ENCODE measurements around the gene ARL6IP5. TPM values are rescaled to one million over a fixed set of nuclear protein-coding genes. Genes with fewer than 3 reads are reported as not detected.

ARL6IP5 gene
- total and polyA plus RNA-seq, 9 donors = 92.6 to 120 (median 105) TPM

GRCh38 chr3:69113536-69113935, 28.8 kb downstream of the ARL6IP5 start:
- no peak overlapping the region for H3K4me3 ChIP-seq (ENCODE audit: low read length)
- no peak overlapping the region for H3K27ac ChIP-seq (ENCODE audit: low read length)
- DNase-seq = peak; percentile 41
- peaks cover 7% of the 10 kb centered on the region for H3K36me3 ChIP-seq (ENCODE audit: control insufficient read depth, insufficient read depth, low read length)
- H3K9me3 ChIP-seq (replicated peaks; ENCODE audit: control insufficient read depth, low read depth, low read length) = no peaks in the 10 kb centered on the region
- H3K27me3 ChIP-seq (ENCODE audit: control insufficient read depth, insufficient read depth, low read length) = no peaks in the 10 kb centered on the region
- peaks cover 13% of the 10 kb centered on the region for H3K4me1 ChIP-seq (ENCODE audit: control insufficient read depth, insufficient read depth, low read length)
- no CpG with 5 or more reads among the region's 3 CpGs for WGBS (ENCODE audit: insufficient coverage)

GRCh38 chr3:69115731-69116130, 31.0 kb downstream of the ARL6IP5 start:
- DNase-seq = no peak
- Histone ChIP-seq H3K27ac (ENCODE audit: low read length) (peak overlapping the region; percentile 42), H3K27me3 (ENCODE audit: control insufficient read depth, insufficient read depth, low read length) (no peaks in the 10 kb centered on the region), H3K36me3 (ENCODE audit: control insufficient read depth, insufficient read depth, low read length) (peaks cover 10% of the 10 kb centered on the region), H3K9me3 (replicated peaks; ENCODE audit: control insufficient read depth, low read depth, low read length) (no peaks in the 10 kb centered on the region), H3K4me3 (ENCODE audit: low read length) (peak overlapping the region; percentile 9), H3K4me1 (ENCODE audit: control insufficient read depth, insufficient read depth, low read length) (peaks cover 19% of the 10 kb centered on the region)
- no CpG with 5 or more reads among the region's 2 CpGs for WGBS (ENCODE audit: insufficient coverage)

GRCh38 chr3:69116162-69116561, 31.4 kb downstream of the ARL6IP5 start:
- 80% methylated on average over 1 of the region's 4 CpGs for WGBS (ENCODE audit: insufficient coverage)
- Histone ChIP-seq H3K9me3 (replicated peaks; ENCODE audit: control insufficient read depth, low read depth, low read length) (no peaks in the 10 kb centered on the region), H3K27me3 (ENCODE audit: control insufficient read depth, insufficient read depth, low read length) (no peaks in the 10 kb centered on the region), H3K27ac (ENCODE audit: low read length) (peak overlapping the region; percentile 42), H3K36me3 (ENCODE audit: control insufficient read depth, insufficient read depth, low read length) (peaks cover 10% of the 10 kb centered on the region), H3K4me3 (ENCODE audit: low read length) (peak overlapping the region; percentile 9), H3K4me1 (ENCODE audit: control insufficient read depth, insufficient read depth, low read length) (peaks cover 19% of the 10 kb centered on the region)
- DNase-seq = no peak

- peak; percentile 39 for DNase-seq
- H3K4me3 ChIP-seq (ENCODE audit: low read length) = no peak overlapping the region
- WGBS (ENCODE audit: insufficient coverage) = no CpG with 5 or more reads among the region's 3 CpGs
- H3K36me3 ChIP-seq (ENCODE audit: control insufficient read depth, insufficient read depth, low read length) = peaks cover 10% of the 10 kb centered on the region
- no peaks in the 10 kb centered on the region for H3K9me3 ChIP-seq (replicated peaks; ENCODE audit: control insufficient read depth, low read depth, low read length)
- H3K27me3 ChIP-seq (ENCODE audit: control insufficient read depth, insufficient read depth, low read length) = no peaks in the 10 kb centered on the region
- H3K4me1 ChIP-seq (ENCODE audit: control insufficient read depth, insufficient read depth, low read length) = peaks cover 20% of the 10 kb centered on the region
- peak overlapping the region; percentile 21 for H3K27ac ChIP-seq (ENCODE audit: low read length)
Observed at GRCh38 chr3:69116897-69117296, 32.2 kb downstream of the ARL6IP5 start.

- Histone ChIP-seq H3K27ac (ENCODE audit: low read length) (no peak overlapping the region), H3K36me3 (ENCODE audit: control insufficient read depth, insufficient read depth, low read length) (peaks cover 10% of the 10 kb centered on the region), H3K4me3 (ENCODE audit: low read length) (no peak overlapping the region), H3K27me3 (ENCODE audit: control insufficient read depth, insufficient read depth, low read length) (no peaks in the 10 kb centered on the region), H3K4me1 (ENCODE audit: control insufficient read depth, insufficient read depth, low read length) (peaks cover 28% of the 10 kb centered on the region), H3K9me3 (replicated peaks; ENCODE audit: control insufficient read depth, low read depth, low read length) (no peaks in the 10 kb centered on the region)
- 85% methylated on average over 10 of the region's 12 CpGs for WGBS (ENCODE audit: insufficient coverage)
- no peak for DNase-seq
Observed at GRCh38 chr3:69118555-69118954, 33.8 kb downstream of the ARL6IP5 start.

GRCh38 chr3:69119138-69119537, 34.4 kb downstream of the ARL6IP5 start:
- WGBS (ENCODE audit: insufficient coverage) = 93% methylated on average over 2 of the region's 6 CpGs
- H3K9me3 ChIP-seq (replicated peaks; ENCODE audit: control insufficient read depth, low read depth, low read length) = no peaks in the 10 kb centered on the region
- H3K36me3 ChIP-seq (ENCODE audit: control insufficient read depth, insufficient read depth, low read length) = peaks cover 10% of the 10 kb centered on the region
- no peak overlapping the region for H3K4me3 ChIP-seq (ENCODE audit: low read length)
- peaks cover 28% of the 10 kb centered on the region for H3K4me1 ChIP-seq (ENCODE audit: control insufficient read depth, insufficient read depth, low read length)
- no peak for DNase-seq
- H3K27ac ChIP-seq (ENCODE audit: low read length) = no peak overlapping the region
- H3K27me3 ChIP-seq (ENCODE audit: control insufficient read depth, insufficient read depth, low read length) = no peaks in the 10 kb centered on the region

- peaks cover 10% of the 10 kb centered on the region for H3K36me3 ChIP-seq (ENCODE audit: control insufficient read depth, insufficient read depth, low read length)
- DNase-seq = no peak
- H3K4me1 ChIP-seq (ENCODE audit: control insufficient read depth, insufficient read depth, low read length) = peaks cover 24% of the 10 kb centered on the region
- no peaks in the 10 kb centered on the region for H3K9me3 ChIP-seq (replicated peaks; ENCODE audit: control insufficient read depth, low read depth, low read length)
- WGBS (ENCODE audit: insufficient coverage) = 83% methylated on average over 3 of the region's 5 CpGs
- no peaks in the 10 kb centered on the region for H3K27me3 ChIP-seq (ENCODE audit: control insufficient read depth, insufficient read depth, low read length)
- no peak overlapping the region for H3K4me3 ChIP-seq (ENCODE audit: low read length)
- no peak overlapping the region for H3K27ac ChIP-seq (ENCODE audit: low read length)
Observed at GRCh38 chr3:69119681-69120080, 34.9 kb downstream of the ARL6IP5 start.

- H3K27ac ChIP-seq (ENCODE audit: low read length) = no peak overlapping the region
- peaks cover 7% of the 10 kb centered on the region for H3K36me3 ChIP-seq (ENCODE audit: control insufficient read depth, insufficient read depth, low read length)
- peaks cover 19% of the 10 kb centered on the region for H3K4me1 ChIP-seq (ENCODE audit: control insufficient read depth, insufficient read depth, low read length)
- no CpG with 5 or more reads among the region's 1 CpG for WGBS (ENCODE audit: insufficient coverage)
- no peaks in the 10 kb centered on the region for H3K9me3 ChIP-seq (replicated peaks; ENCODE audit: control insufficient read depth, low read depth, low read length)
- peak overlapping the region; percentile 46 for H3K4me3 ChIP-seq (ENCODE audit: low read length)
- peak; percentile 78 for DNase-seq
- no peaks in the 10 kb centered on the region for H3K27me3 ChIP-seq (ENCODE audit: control insufficient read depth, insufficient read depth, low read length)
Observed at GRCh38 chr3:69120879-69121464, 36.2 kb downstream of the ARL6IP5 start.

GRCh38 chr3:69121513-69121912, 36.8 kb downstream of the ARL6IP5 start:
- WGBS (ENCODE audit: insufficient coverage) = 100% methylated on average over 1 of the region's 6 CpGs
- H3K27me3 ChIP-seq (ENCODE audit: control insufficient read depth, insufficient read depth, low read length) = no peaks in the 10 kb centered on the region
- H3K4me1 ChIP-seq (ENCODE audit: control insufficient read depth, insufficient read depth, low read length) = peaks cover 19% of the 10 kb centered on the region
- no peaks in the 10 kb centered on the region for H3K9me3 ChIP-seq (replicated peaks; ENCODE audit: control insufficient read depth, low read depth, low read length)
- H3K27ac ChIP-seq (ENCODE audit: low read length) = peak overlapping the region; percentile 81
- peaks cover 7% of the 10 kb centered on the region for H3K36me3 ChIP-seq (ENCODE audit: control insufficient read depth, insufficient read depth, low read length)
- no peak for DNase-seq
- peak overlapping the region; percentile 46 for H3K4me3 ChIP-seq (ENCODE audit: low read length)

GRCh38 chr3:69121950-69122349, 37.2 kb downstream of the ARL6IP5 start:
- Histone ChIP-seq H3K36me3 (ENCODE audit: control insufficient read depth, insufficient read depth, low read length) (peaks cover 7% of the 10 kb centered on the region), H3K9me3 (replicated peaks; ENCODE audit: control insufficient read depth, low read depth, low read length) (no peaks in the 10 kb centered on the region), H3K4me1 (ENCODE audit: control insufficient read depth, insufficient read depth, low read length) (peaks cover 19% of the 10 kb centered on the region), H3K4me3 (ENCODE audit: low read length) (peak overlapping the region; percentile 46), H3K27ac (ENCODE audit: low read length) (peak overlapping the region; percentile 81), H3K27me3 (ENCODE audit: control insufficient read depth, insufficient read depth, low read length) (no peaks in the 10 kb centered on the region)
- WGBS (ENCODE audit: insufficient coverage) = 31% methylated on average over 3 of the region's 8 CpGs
- DNase-seq = no peak

GRCh38 chr3:69122403-69122802, 37.7 kb downstream of the ARL6IP5 start, which contains the start of gene LMOD3:
Gene LMOD3 (minus strand): TSS chr3:69122595. CDS start chr3:69122386, 209 bp downstream.
- DNase-seq = peak; percentile 92
- Histone ChIP-seq H3K27me3 (ENCODE audit: control insufficient read depth, insufficient read depth, low read length) (no peaks in the 10 kb centered on the region), H3K9me3 (replicated peaks; ENCODE audit: control insufficient read depth, low read depth, low read length) (no peaks in the 10 kb centered on the region), H3K27ac (ENCODE audit: low read length) (peak within 1 kb of the TSS; percentile 81), H3K36me3 (ENCODE audit: control insufficient read depth, insufficient read depth, low read length) (peaks cover 7% of the 10 kb centered on the region), H3K4me3 (ENCODE audit: low read length) (peak within 1 kb of the TSS; percentile 46), H3K4me1 (ENCODE audit: control insufficient read depth, insufficient read depth, low read length) (peaks cover 19% of the 10 kb centered on the region)
- WGBS (ENCODE audit: insufficient coverage) = 33% methylated on average over 2 of the region's 3 CpGs
